Right atrium auricular region (tissue), 2 donors: Measurements from ENCODE around the gene CACNA1B. TPM values are rescaled to one million over a fixed set of nuclear protein-coding genes. Genes with fewer than 3 reads are reported as not detected.

Source experiments
- DNase-seq: peaks from one replicate; pipeline ENCODE4 v3.0.0-alpha.2; 2019; ENCODE audit warnings: low spot score
- H3K27ac ChIP-seq, 2 donors: fragments of 200-600 bp; sonication (generic); 1 replicate in 1 of 2; 2 replicates in 1 of 2; pipeline ENCODE4 v1.5.1; 2016 to 2019
- H3K27me3 ChIP-seq, 2 donors: fragments of 200-600 bp; sonication (generic); one replicate each; pipeline versions ENCODE4 v1.5.1 to v1.6.0; 2017 to 2019
- H3K36me3 ChIP-seq: fragments of 200-600 bp; sonication (generic); one replicate; pipeline ENCODE4 v1.5.1; 2016
- H3K4me1 ChIP-seq, 2 donors: fragments of 200-600 bp; sonication (generic); one replicate each; pipeline versions ENCODE4 v1.5.1 to v1.6.0; 2017 to 2019
- H3K4me3 ChIP-seq, 2 donors: fragments of 200-600 bp; sonication (generic); 1 replicate in 1 of 2; 2 replicates in 1 of 2; pipeline ENCODE4 v1.5.1; 2017 to 2019; ENCODE audit warnings: mild to moderate bottlenecking in 1 of 2, moderate library complexity in 1 of 2
- H3K9me3 ChIP-seq, 2 donors: fragments of 200-600 bp; sonication (generic); one replicate each; pipeline ENCODE4 v1.5.1; 2019
- total RNA-seq, 2 donors: library from RNA; depleted of rRNA; stranded (reverse); fragments of >200 nt; gene quantifications; one replicate each; pipeline ENCODE4 v1.1.0, GENCODE V29; 2016
- TF ChIP-seq, protein P1 (sequence below), 2 donors: fragments of 200-600 bp; sonication (generic); IDR thresholded peaks; one replicate each; pipeline ENCODE4 v1.5.1; 2019; ENCODE audit warnings: antibody characterized with exemption in 2 of 2

CACNA1B gene
- total RNA-seq, 2 donors from 2014 or later: 0.04 to 0.41 TPM

DNA sequence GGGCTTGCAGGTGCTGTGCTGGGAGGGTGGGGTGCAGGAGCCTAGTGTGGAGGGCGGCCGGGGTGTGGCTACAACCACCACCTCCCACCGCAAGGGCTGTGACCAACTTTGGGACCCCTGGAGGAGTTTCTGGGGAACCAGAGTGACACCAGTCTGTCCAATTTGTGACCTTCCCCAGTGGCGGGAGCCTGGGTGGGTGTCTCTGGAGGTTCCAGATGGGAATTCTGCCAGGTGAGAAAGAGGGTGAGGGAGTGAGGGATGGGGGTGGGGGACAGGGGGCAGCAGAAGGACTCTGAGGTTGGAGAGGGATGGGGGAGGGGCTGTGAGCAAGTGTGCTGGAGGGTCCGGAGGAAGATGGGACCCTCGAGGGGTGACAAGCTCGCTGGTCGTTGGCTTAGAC lies 4.2 kb upstream of the CACNA1B start:
- Histone ChIP-seq H3K36me3 (no peaks in the 10 kb centered on the region), H3K4me3 (no peak overlapping the region), H3K27me3 (peaks cover 0 to 12% of the 10 kb centered on the region in 2 donors), H3K9me3 (peaks cover 0 to 8% of the 10 kb centered on the region in 2 donors), H3K27ac (no peak overlapping the region), H3K4me1 (peaks cover 0 to 5% of the 10 kb centered on the region in 2 donors)
- TF ChIP-seq, protein P1, sequence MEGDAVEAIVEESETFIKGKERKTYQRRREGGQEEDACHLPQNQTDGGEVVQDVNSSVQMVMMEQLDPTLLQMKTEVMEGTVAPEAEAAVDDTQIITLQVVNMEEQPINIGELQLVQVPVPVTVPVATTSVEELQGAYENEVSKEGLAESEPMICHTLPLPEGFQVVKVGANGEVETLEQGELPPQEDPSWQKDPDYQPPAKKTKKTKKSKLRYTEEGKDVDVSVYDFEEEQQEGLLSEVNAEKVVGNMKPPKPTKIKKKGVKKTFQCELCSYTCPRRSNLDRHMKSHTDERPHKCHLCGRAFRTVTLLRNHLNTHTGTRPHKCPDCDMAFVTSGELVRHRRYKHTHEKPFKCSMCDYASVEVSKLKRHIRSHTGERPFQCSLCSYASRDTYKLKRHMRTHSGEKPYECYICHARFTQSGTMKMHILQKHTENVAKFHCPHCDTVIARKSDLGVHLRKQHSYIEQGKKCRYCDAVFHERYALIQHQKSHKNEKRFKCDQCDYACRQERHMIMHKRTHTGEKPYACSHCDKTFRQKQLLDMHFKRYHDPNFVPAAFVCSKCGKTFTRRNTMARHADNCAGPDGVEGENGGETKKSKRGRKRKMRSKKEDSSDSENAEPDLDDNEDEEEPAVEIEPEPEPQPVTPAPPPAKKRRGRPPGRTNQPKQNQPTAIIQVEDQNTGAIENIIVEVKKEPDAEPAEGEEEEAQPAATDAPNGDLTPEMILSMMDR (IDR thresholded peaks at IDR 0.05): no peak
- no peak for DNase-seq

DNA sequence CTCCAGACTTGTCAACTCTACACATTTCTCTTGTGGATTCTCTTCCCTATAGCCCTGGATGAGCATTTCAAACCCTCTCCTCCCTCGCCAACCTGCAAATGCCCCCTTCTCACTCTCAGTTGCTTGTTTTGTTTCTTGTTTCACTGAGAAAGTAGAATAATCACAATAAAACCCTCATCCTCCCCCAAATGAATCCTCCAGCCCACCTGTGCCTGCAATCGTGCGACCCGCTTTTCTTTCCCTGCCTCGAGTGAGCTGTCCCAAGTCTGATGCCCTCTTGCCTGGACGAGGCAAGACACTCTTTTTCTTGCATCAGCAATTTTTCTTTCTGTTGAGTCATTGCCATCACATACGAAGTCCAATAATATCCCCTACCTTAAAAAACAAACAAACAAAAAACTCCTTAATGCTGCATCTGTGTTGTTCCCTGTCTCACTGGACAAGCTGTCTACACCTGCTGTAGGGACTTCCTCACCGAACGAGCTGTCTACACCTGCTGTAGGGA lies 3.7 kb upstream of the CACNA1B start:
- Histone ChIP-seq H3K4me1 (peaks cover 0 to 7% of the 10 kb centered on the region in 2 donors), H3K27ac (no peak overlapping the region), H3K36me3 (no peaks in the 10 kb centered on the region), H3K27me3 (peaks cover 0 to 14% of the 10 kb centered on the region in 2 donors), H3K9me3 (peaks cover 0 to 4% of the 10 kb centered on the region in 2 donors), H3K4me3 (no peak overlapping the region)
- no peak for DNase-seq
- TF ChIP-seq, protein P1 (IDR thresholded peaks at IDR 0.05): no peak

DNA sequence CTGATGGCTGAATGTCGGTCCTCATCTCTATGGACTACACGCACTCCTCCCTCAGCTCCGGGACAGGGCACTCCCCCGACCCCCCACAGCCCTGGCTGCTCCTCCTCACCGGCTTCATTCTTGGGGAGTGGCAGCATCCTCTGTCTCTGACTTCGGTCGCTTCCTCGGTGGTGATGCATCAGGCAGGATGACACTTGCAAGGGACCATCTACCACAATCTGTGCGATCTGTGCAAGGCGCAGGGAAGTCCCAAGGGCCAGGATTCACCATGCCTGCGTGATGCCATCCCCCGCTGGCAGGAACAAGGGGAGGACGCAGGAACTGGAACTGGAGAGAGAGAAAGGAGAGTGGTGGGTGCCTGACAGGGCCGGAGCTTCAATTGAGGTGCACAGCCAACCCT lies 2.2 kb upstream of the CACNA1B start:
- TF ChIP-seq, protein P1 (IDR thresholded peaks at IDR 0.05): no peak
- peaks cover 0 to 14% of the 10 kb centered on the region in 2 donors for H3K27me3 ChIP-seq
- no peak for DNase-seq
- H3K9me3 ChIP-seq: no peaks in the 10 kb centered on the region
- peaks cover 0 to 7% of the 10 kb centered on the region in 2 donors for H3K4me1 ChIP-seq
- H3K36me3 ChIP-seq: no peaks in the 10 kb centered on the region
- H3K27ac ChIP-seq: no peak overlapping the region
- H3K4me3 ChIP-seq: no peak overlapping the region

DNA sequence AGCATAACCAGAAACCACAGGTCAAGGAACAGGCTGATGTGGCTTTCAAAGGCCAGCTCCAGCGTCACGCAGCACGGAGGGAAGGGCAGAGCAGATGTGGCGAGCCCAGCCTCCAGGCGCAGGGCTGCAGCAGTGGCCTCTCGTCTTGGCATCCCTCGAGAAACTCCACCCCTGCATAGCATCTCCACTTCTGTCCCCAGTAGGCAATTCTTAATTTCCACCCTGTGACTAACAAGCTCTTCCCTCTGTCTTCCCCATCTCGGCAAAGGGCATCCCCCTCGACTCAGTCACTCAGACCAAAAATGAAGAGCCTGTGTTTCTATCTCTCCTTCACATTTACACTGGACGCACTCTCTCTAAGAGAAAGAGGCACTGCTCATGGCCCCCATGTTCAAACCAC lies 1.7 kb upstream of the CACNA1B start:
- H3K4me3 ChIP-seq: no peak overlapping the region
- peaks cover 0 to 7% of the 10 kb centered on the region in 2 donors for H3K4me1 ChIP-seq
- no peak for DNase-seq
- H3K9me3 ChIP-seq: no peaks in the 10 kb centered on the region
- peaks cover 0 to 14% of the 10 kb centered on the region in 2 donors for H3K27me3 ChIP-seq
- TF ChIP-seq, protein P1 (IDR thresholded peaks at IDR 0.05): no peak
- H3K36me3 ChIP-seq: no peaks in the 10 kb centered on the region
- no peak overlapping the region for H3K27ac ChIP-seq

DNA sequence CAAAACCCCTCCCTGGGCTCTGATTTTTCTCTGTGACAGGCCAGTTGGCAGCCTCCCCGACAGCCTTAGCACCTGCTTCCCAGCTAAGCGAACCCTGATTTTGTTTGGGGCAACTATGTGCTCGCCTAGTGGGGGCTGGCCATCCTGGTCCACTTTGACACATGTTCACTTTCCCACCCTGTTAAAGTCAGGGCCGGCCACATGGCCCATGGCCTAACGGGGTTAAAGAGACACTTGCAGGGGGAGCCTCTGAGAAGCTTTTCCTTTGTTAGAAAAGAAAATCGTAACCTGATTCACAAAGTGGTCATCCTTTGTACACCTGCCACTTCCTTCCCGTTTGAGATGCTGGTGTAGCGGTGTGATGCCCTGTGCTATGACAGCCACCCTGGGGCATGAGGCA lies 1.3 kb upstream of the CACNA1B start:
- no peaks in the 10 kb centered on the region for H3K36me3 ChIP-seq
- TF ChIP-seq, protein P1 (IDR thresholded peaks at IDR 0.05): no peak
- DNase-seq: no peak
- no peak overlapping the region for H3K4me3 ChIP-seq
- H3K4me1 ChIP-seq: peaks cover 0 to 7% of the 10 kb centered on the region in 2 donors
- peaks cover 0 to 14% of the 10 kb centered on the region in 2 donors for H3K27me3 ChIP-seq
- no peaks in the 10 kb centered on the region for H3K9me3 ChIP-seq
- H3K27ac ChIP-seq: no peak overlapping the region
